GM21390 (cell line): ENCODE results near the gene SCAF1.
"Not testable (repeated sequence)": the region's sequence is repeated elsewhere in the genome, so short reads cannot be mapped to it uniquely, and the experiment has no call there.

Experiments
- ATAC-seq: cut with Tn5 transposase; IDR thresholded peaks from one replicate; pipeline ENCODE4 v1.9.1; 2021; ENCODE audit not compliant: unreplicated experiment

The SCAF1 gene

GRCh38 chr19:49613374-49613773 is 28.6 kb upstream of the SCAF1 start:
- ATAC-seq = no peak

GRCh38 chr19:49614096-49614833 is 27.7 kb upstream of the SCAF1 start:
- no peak for ATAC-seq

DNA sequence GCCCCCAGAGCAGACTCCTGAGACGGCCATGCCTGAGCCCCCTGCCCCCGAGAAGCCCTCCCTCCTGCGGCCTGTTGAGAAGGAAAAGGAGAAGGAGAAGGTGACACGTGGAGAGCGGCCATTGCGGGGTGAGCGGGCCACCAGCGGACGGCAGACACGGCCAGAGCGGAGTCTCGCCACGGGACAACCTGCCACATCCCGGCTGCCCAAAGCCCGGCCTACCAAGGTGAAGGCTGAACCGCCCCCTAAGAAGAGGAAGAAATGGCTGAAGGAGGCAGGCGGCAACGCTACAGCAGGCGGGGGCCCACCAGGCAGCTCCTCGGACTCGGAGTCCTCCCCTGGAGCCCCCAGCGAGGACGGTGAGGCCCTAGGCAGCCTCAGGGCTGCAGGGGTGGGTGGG is 26.1 kb upstream of the SCAF1 start:
- ATAC-seq = no peak

DNA sequence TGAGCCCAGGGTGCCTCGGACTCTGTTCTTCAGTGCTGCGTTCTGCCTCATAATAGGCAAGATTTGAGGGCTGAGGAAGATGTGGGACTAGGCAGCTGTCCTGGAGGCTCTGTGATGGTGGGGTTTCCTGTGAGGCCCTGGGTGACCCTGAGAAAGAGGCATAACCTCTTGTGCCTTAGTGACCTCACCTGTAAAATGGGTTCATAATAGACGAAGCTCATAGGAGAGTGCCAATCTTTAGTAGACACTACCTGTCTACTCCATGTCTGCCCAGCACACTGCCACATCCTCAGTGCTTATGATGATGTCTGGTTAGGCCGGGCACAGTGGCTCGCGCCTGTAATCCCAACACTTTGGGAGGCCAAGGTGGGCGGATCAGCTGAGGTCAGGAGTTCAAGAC is 25.5 kb upstream of the SCAF1 start:
- ATAC-seq = no peak

- ATAC-seq = no peak
Measured at GRCh38 chr19:49616945-49617344, 25.1 kb upstream of the SCAF1 start.

GRCh38 chr19:49617860-49618259 is 24.1 kb upstream of the SCAF1 start:
- ATAC-seq = not testable (repeated sequence)

GRCh38 chr19:49624967-49625910 is 16.8 kb upstream of the SCAF1 start:
- ATAC-seq = no peak

GRCh38 chr19:49626226-49626625 is 15.8 kb upstream of the SCAF1 start:
- ATAC-seq = no peak

DNA sequence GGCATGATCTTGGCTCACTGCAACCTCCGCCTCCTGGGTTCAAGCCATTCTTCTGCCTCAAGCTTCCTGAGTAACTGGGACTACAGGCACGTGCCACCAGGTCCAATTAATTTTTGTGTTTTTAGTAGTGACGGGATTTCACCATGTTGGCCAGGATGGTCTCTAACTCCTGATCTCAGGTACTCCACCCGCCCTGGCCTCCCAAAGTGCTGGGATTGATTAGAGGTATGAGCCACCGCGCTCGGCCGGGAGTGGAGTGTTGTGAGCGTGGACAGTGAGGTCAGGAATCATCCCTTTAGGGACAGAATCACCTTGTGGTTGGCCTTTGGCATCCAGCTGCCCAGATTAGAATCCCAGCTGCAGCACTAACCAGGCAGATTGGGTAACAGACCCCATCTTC is 12.3 kb upstream of the SCAF1 start:
- ATAC-seq = no peak

DNA sequence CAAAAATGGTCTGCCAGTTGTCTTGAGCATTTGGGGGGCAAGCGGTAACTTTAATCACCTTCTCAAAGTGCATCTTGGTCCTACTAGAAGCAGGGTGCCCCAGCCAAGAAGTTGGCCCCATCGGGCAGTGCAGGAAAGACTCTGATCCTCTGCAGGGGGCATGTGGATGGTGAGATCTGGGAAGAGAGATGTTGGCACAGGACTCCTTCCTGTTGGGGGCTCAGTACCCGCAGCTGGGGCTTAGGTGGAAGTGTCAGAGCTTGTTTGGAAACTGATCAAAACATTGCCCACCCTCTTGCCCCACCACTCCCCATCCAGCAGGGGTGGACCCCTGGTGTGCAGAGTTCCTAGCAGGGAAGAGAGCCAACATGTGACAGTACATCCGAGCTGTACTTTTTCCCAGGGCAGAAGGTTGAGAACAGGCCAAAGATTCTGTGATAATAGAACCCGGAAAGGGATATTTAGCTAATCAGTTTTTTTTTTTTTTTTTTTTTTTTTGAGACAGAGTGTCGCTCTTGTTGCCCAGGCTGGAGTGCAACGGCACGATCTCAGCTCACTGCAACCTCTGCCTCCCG is 10.9 kb upstream of the SCAF1 start:
- no peak for ATAC-seq

DNA sequence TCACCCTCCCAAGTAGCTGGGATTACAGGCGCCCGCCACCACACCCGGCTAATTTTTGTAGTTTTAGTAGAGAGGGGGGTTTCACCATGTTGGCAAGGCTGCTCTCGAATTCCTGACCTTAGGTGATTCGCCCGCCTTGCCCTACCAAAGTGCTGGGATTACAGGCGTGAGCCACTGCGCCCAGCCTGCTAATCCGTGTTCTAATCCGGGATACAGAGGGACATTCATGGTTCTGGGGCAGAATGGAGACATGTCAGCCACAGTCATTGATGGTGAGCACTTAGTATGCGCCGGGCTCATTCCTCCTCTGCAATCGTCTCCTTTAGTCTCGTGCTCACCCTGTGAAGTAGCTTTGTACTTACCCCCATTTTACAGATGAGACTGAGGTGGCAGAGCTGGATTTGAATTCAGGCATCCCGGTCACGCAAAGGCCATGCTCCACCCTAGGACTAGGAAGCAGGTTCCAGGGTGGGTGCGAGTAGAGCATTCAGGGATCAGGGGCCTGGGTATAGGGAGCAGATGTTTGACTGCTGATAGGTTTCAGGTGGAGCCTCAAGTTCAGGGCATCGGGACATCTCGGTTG is 10.3 kb upstream of the SCAF1 start:
- no peak for ATAC-seq

DNA sequence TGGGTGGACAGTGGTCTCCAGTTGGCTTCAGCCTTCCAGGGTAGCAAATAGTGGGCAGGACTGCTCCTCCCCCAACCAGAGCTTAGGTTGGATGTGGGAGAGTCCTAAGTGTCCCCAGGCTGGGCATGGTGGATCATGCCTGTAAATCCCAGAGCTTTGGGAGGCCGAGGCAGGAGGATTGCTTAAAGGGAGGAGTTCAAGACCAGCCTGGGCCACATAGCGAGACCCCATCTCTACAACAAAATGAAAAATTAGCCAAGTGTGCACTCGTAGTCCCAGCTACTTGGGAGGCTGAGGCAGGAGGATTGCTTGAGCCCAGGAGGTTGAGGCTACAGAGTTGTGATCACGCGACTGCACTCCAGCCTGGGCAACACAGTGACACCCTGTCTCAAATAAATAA is 9.4 kb upstream of the SCAF1 start:
- no peak for ATAC-seq

GRCh38 chr19:49633273-49633672 is 8.7 kb upstream of the SCAF1 start:
- ATAC-seq = not testable (repeated sequence)

DNA sequence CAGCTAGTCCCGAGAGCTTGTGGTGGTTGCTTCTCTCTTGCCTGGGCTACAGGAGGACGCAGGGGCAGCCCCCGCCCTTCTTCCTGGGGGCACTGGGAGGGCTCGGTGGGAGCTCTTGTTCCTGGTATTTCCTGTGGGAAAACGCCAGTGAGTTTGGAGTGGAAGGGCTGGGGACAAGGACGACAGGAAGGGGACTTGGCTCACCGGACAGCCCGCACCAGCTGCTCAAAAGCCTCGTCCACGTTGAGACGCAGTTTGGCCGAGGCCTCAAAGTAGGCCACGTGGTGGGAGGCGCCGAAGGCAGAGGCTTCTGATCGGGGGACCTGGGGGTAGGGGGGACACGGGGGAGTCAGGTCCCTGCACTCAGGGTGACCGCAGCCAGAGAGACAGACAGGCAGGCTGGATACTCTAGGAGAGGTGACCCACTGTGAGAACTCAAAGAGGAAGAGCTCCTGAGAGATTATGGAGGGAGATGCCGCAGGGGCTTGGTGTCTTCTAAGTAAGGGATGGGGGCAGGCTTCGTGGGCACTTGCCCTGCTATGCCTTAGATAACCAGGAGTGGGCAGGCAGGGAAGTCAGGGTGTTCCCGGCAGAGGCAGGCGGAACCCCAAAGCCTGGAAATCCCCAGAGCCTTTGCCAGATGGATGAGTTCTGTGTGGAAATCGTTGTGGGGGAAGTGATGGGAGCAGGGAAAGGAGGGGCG is 6.3 kb upstream of the SCAF1 start:
- no peak for ATAC-seq

GRCh38 chr19:49636233-49636932 is 5.6 kb upstream of the SCAF1 start:
- no peak for ATAC-seq

GRCh38 chr19:49637821-49638738 is 3.9 kb upstream of the SCAF1 start:
- ATAC-seq = no peak

DNA sequence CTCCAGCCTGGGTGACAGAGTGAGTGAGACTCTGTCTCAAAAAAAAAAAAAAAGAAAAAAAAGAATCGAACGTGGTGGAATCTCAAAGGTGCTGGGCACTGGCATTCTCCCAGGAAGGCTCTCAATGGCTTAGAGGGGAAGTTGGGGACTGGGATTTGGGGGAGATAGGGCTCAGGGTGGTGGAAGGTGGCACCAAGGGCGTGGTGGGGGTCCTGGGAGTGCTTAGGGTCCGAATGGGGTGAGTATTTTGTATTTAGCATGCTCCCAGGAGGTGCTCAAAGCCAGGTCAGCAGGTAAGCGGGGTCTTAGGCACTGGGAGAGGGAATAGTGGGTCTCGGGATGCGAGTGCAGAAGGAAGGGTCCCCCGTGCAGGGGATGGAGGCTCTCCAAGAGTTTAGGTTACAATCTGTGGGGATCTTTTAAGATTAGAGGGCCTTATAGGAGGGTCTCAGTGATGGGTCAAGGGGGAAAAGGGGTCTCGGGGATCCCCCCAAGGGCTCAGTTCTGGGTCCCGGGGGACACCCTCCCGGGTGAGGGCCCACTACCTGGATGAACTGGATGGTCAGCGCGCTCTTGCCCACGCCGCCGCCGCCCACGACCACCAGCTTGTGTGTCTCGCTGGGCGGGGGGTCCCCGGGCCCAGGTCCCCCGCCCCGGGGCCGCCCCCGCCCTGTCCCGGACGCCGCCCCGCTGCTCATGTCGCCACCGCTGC is 2.5 kb upstream of the SCAF1 start:
- ATAC-seq = no peak

- peak; percentile 54 for ATAC-seq
Measured at GRCh38 chr19:49640113-49640898, 1.7 kb upstream of the SCAF1 start, which contains the start of gene RRAS. Gene RRAS (minus strand): TSS chr19:49640143. CDS start chr19:49640098, 45 bp downstream.
